HG02798 (cell line): ENCODE data around the gene RPP25L.

Experiments
- ATAC-seq: cut with Tn5 transposase; IDR thresholded peaks from one replicate; pipeline ENCODE4 v1.9.1; 2021; ENCODE audit warnings: mild to moderate bottlenecking; ENCODE audit not compliant: unreplicated experiment, poor library complexity

Gene RPP25L

GRCh38 chr9:34615132-34615531, 3.2 kb upstream of the RPP25L start:
- no peak for ATAC-seq

GRCh38 chr9:34612788-34613390, 992 bp upstream of the RPP25L start:
- ATAC-seq = peak; percentile 35

GRCh38 chr9:34611251-34611810, 566 bp downstream of the RPP25L start:
- ATAC-seq = peak; percentile 3

DNA sequence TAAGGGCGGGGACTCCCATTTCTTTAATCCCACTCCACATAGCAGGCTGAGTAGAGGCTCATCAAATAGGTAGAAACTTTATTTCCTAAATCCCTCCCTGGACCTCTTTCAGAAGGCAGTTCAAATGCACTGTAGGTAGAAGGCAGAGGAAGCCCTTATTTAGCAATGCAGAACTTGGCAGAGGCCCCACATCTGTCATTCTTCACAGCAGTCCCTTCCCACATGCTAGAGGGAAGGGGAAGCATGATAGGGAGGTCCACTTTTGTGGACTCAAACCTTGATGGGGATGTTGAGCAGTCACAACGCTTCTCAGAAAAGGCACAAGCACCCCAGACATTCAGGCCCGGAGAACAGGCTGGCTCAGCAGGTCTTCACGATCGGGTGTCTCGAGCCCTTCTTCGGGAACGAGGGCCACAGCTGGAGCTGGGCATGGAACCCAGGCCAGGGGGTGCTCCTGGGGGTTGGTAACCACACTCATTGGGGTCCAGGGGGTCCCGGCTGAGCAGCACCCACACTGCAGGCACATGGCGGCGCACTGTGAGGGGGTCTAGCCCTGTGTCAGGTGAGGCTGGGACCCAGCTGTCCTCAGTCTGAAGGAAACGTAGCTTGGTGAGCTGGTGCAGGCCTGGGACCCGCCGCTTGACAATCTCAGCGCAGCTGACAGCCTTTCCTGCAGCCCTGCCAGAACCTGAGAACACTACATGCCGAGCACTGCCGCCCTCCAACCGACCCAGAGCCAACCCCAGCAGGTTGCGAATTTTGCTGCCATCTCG, 1.3 kb downstream of the RPP25L start:
- ATAC-seq = no peak

GRCh38 chr9:34607331-34607730, 4.6 kb downstream of the RPP25L start:
- no peak for ATAC-seq

DNA sequence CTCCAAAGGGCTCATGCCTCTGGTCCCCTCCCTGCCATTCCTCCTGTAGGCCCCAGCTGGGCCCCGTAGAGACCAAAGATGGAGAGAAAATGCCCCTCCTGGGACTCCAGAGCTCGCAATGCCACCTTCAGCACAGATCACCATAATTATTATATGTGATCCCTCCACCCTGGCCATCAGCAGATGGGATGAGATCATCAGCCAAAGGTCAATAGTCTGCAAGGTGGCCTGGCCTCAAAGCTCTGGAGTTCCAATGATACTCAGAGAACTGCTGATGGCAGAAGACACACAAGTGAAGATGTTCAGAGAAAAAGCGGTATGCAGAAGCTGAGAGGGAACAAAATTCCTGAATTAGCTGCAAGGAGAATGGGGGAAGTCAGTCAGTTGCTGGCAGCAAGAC, 5.0 kb downstream of the RPP25L start:
- no peak for ATAC-seq

GRCh38 chr9:34606190-34606589, 5.7 kb downstream of the RPP25L start:
- no peak for ATAC-seq

DNA sequence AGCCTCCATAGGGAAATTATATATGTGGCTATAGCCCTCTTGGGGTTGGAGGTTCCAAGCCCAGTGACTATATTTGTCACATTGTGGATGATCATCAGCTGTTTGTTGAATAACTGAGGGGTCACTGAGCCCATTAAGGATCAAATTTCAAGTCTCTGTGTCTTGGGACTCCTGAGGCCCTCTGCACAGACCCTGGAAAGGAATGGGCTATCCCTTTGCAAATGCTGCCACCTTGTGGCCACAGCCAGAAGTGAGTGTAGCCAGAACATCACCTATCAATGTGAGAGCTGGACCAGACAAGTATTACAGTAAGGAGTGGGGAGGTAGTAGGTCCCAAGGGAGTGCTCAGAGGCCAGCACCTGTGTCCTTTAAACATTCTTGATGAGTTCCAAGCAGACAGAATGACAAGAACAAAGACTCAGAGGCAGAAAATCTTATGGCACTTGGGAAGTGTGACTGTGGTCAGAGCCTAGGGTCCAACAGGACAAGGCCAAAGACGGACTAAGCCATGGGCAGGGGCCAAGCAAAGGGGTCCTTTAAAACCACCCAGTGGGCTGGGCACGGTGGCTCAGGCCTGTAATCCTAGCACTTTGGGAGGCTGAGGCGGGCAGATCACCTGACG, 8.2 kb downstream of the RPP25L start:
- ATAC-seq = peak; percentile 80

DNA sequence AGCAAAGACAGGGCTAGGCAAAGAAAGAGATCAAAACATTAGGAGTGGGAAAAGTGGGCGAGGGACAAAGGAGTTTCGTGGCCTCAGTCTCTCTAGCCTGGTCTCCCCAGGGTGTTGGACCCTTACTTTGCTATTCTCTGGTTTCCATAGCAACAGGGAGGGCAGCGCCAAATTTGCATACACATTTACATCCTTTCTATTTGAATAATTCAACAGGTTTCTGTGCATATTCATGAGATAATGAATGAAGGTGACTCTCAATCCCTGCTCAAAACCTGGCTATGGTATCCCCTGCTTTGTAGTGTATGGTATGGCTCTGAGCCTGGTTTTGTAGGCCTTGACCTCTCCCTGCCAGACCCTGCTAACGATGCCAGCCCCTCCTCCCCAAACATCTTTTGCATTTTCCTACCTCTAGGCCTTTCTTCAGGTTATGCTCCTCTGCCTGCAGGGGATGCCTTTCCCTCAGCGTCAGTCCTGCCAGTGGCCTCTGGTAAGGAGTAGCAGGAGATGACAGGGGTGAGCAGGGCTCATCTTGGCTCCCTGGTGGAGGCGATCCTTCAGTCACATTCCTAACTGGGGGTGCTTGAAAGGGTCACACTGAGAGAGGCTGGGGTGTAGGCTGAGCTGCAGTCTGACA, 9.8 kb downstream of the RPP25L start:
- no peak for ATAC-seq

DNA sequence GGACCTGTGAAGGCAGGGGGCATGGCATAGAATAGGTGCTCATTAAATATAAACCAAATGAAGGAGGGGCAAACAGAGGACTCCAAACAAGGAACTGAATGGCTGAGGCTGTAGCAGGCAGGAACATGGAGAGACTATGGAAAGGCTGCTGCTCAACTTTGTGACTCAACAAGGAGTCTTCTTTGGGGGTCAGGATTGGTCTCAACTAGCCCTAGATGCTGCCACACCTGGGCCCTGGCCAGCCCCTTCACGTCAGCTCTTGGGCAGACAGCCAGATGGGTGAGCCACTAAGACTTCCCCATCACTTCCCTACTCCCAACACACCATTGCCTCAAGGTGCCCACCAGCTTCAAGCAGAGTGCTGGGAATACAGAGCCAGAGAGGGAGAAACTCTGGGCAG, 11.0 kb downstream of the RPP25L start:
- ATAC-seq = no peak

GRCh38 chr9:34599546-34599945, 12.4 kb downstream of the RPP25L start:
- ATAC-seq = no peak

- no peak for ATAC-seq
Measured at GRCh38 chr9:34594177-34594576, 17.7 kb downstream of the RPP25L start.

DNA sequence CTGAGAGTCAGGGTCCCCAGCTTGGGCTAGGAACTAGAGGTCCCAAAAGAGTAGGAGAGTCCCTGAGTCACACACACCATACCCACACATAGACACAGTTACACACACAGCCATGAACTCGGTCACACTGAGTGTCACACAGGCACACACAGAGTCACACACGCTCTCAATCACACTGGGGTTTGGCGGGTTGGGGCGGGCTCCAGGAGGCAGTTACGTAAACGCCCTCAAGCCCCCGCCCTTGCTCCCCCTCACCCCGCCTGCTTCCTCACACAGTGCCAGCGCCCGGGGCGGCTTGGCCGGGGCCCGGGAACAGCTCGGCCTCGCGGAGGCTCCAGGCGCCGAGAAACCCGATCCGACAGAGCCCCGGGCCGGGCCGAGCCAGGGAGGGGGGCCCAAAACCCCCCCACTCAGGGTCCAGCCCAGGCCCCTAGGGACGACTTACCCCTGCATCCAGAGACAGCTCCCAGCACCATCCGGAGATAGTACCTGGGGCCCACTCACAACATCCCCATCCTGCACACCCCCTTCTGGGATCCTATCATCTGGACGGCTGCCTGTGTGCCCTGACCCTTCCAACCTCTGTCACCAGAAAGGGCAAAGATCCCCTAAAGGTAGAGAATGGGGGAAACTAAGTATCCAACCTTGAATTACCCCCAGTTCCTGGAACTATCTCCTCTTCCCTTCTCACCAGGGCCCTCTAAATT, 18.8 kb downstream of the RPP25L start:
- no peak for ATAC-seq

- no peak for ATAC-seq
Measured at GRCh38 chr9:34591917-34592866, 19.7 kb downstream of the RPP25L start.

GRCh38 chr9:34591248-34591916, 20.5 kb downstream of the RPP25L start:
- ATAC-seq = peak; percentile 85

DNA sequence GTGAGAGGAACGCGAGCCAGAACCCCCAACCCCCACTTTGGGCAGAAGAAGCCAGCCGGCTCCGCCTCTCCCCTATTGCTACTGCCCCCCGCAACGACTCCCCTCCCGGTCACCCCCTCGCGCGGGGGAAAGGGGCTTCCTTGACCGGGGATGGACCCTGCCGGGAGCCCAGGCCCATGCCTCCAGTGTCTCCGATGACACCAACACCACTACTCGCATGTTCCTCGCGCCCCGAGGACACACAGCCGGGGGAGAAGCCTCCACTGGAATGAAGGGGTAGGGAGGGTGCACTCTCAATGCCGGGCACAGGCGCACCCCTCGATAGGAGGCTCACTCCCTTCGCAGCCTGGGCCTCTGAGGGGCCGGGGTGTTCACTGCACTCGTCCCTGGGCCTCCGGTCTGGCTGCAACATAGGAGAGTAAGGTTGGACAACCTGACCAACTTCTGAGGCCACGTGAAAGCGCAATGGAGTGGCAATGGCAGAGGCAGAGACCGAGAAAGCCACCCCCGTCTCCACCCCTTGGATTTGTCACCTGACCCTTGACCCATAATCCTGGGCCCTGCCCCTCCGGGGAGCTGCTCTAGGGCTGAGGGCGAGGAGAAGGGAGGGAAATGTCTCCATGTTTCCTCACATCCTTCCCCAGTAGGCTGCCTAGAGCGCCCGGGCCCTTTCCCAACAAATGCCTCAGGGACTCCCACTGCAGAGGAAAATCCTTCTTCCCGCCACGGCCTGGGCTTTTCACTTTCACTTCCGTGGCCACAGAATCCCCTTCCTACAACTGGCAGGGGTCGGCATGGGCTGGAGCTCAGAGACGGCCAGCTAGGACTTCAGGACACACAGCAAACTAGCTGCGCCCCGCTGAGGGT, 21.3 kb downstream of the RPP25L start:
- ATAC-seq = no peak

DNA sequence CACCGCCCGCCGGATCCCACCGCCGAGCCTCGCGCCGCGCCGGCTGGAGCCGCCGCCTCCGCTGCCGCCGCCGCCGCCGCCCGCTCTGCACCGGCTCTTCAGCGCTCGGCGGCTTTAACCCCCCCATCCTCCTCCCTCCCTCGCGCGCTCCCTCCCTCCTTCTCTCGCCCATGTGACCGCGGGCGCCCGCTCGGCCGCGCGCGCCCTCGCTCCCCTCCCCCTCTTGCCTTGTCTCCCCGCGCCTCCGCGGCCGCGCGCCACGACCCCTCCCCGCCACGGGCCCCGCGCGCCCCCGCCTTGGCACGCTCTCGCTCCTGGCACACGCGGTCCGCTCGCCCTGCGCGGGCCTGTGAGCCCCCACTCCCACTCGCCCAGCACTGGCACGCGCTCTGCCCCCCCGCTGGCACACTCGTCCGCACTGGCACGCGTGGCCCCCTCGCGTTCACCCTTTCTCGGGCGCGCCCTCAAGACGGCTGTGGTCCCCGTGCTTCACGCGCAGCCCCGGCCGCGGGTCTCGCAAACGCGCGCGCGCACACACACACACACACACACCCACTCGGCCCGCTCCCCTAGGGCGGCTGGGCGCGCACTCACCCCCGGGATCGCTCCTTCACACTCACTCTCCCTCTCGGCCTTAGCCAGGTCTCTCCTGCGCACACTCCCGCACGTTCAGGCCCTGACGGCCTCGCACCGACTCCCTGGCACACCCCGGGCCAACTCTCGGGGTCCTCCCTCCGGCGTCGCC, 22.1 kb downstream of the RPP25L start, which contains the start of gene CNTFR:
CNTFR (minus strand) TSS at position 89 of the 745 bp plus-strand sequence. CDS start 20,743 bp downstream, outside the sequence.
- ATAC-seq = no peak
